ENCODE measurements around the gene DIPK1C.

Gene DIPK1C

DNA sequence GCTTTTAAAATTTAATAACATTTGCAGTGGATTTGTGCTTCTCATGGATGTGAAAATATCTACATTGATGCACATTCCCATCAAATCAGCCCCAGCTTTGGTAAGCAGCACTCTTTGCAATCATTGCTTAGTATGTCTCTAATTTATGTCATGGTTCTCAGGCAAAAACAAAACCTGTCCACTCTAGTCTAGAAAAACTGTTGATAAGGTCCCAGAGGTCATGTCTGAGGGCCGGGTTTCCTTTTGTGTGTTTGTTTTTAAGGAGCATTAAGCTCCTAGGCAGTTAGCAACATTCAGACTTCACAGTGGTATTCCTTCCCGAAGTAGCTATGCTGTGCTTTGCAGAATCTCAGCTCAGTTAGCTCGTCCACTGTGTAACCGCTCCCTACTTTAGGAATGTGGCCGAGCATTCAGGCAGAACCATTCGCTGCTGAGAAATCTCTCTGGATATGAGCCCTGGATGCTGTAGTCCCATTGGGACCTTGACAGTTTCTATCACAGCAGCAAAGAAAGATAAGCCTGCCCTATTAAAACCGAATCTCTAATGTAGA is 4.0 kb downstream of the DIPK1C start:
- no peaks in the 10 kb centered on the region for H3K4me1 ChIP-seq (ENCODE audit: control insufficient read depth in 1 of 2, insufficient read depth in 1 of 2, low read depth in 1 of 2, low read length in 1 of 2)
- H3K4me3 ChIP-seq (ENCODE audit: low read depth in 1 of 2, low read length in 1 of 2) = no peak overlapping the region
- no peaks in the 10 kb centered on the region for H3K9me3 ChIP-seq
- H3K36me3 ChIP-seq = no peaks in the 10 kb centered on the region
- TF ChIP-seq, protein P1, sequence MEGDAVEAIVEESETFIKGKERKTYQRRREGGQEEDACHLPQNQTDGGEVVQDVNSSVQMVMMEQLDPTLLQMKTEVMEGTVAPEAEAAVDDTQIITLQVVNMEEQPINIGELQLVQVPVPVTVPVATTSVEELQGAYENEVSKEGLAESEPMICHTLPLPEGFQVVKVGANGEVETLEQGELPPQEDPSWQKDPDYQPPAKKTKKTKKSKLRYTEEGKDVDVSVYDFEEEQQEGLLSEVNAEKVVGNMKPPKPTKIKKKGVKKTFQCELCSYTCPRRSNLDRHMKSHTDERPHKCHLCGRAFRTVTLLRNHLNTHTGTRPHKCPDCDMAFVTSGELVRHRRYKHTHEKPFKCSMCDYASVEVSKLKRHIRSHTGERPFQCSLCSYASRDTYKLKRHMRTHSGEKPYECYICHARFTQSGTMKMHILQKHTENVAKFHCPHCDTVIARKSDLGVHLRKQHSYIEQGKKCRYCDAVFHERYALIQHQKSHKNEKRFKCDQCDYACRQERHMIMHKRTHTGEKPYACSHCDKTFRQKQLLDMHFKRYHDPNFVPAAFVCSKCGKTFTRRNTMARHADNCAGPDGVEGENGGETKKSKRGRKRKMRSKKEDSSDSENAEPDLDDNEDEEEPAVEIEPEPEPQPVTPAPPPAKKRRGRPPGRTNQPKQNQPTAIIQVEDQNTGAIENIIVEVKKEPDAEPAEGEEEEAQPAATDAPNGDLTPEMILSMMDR (IDR thresholded peaks at IDR 0.05) = no peak
- H3K27me3 ChIP-seq = peaks cover 65% of the 10 kb centered on the region
- H3K27ac ChIP-seq = no peak overlapping the region

DNA sequence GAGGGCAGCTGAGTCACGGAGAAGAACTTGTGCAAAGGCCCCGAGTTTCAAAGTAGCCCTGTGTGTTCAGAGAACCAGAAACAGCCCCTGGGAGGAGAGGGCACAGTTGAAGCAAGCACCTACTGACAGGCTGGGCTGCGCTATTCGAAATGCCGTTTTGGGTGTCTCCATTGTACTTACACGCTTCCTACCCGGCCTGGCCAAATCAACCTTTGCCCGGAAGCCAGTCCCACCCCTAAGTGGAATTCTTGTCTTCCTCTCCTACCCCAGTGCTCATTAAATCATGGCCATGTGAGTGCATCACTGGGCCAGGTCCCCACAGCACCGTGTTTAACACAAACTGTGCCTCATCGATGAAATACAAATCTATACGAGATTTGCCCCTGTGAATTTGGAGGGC is 6.0 kb downstream of the DIPK1C start:
- H3K27ac ChIP-seq = no peak overlapping the region
- no peak overlapping the region for H3K4me3 ChIP-seq (ENCODE audit: low read depth in 1 of 2, low read length in 1 of 2)
- H3K36me3 ChIP-seq = no peaks in the 10 kb centered on the region
- no peaks in the 10 kb centered on the region for H3K9me3 ChIP-seq
- H3K4me1 ChIP-seq (ENCODE audit: control insufficient read depth in 1 of 2, insufficient read depth in 1 of 2, low read depth in 1 of 2, low read length in 1 of 2) = no peaks in the 10 kb centered on the region
- TF ChIP-seq, protein P1 (IDR thresholded peaks at IDR 0.05) = no peak
- peaks cover 45% of the 10 kb centered on the region for H3K27me3 ChIP-seq

DNA sequence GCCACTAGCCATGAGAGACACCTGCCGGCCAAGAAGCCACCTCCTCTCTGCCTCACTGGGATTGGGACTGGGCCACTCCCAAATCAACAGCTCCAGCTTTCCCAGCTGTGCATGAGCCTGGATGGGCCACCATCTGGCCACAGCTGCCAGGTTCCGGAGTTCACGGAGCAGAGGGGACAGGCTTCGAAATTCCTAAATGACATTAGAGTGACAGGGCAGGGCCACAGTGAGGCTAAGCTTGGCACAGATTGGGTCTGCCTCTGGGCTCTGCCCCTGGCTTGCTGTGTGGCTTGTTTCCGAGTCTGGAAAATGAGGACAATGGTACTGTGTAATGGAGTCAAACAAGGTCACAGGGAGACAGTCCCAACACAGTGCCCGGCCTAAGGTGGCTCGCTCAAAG is 6.5 kb downstream of the DIPK1C start:
- peaks cover 40% of the 10 kb centered on the region for H3K27me3 ChIP-seq
- no peak overlapping the region for H3K4me3 ChIP-seq (ENCODE audit: low read depth in 1 of 2, low read length in 1 of 2)
- TF ChIP-seq, protein P1 (IDR thresholded peaks at IDR 0.05) = no peak
- H3K36me3 ChIP-seq = no peaks in the 10 kb centered on the region
- H3K27ac ChIP-seq = no peak overlapping the region
- no peaks in the 10 kb centered on the region for H3K9me3 ChIP-seq
- no peaks in the 10 kb centered on the region for H3K4me1 ChIP-seq (ENCODE audit: control insufficient read depth in 1 of 2, insufficient read depth in 1 of 2, low read depth in 1 of 2, low read length in 1 of 2)

DNA sequence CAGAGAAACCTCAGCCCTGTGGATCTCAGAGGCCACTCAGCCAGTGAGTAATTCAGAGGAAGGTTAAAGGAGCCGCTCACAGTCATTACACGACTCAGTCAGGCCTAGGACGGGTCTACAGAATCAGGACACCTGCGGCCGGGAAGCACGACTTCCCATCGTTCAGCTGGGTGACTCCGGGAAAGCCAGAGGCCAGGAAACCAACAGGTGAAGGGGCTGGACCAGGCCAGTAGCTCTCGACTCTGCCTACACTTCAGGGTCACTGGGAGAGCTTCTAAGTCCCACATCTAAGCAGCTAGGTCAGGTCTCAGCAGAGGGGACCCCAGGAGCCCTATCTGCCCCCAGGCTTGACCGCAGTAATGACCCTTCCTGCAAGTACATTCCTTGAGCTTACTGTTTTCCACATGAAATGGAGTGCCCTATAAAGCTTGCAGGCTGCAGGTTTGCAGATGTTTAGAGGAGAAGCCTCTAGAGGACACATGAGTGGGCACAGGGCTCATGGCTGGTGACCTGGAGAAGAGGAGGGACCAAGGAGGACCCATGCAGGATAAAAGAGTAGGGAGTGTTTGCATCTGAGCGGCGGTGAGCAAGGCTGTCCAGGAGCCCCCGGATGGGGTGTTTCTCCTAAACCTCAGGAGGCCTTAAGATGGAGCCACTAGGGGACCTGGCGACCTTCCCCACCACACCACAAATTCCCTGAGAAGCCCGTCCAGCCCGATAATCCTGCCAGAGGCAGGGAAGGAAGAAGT is 9.5 kb downstream of the DIPK1C start:
- H3K4me3 ChIP-seq (ENCODE audit: low read depth in 1 of 2, low read length in 1 of 2) = no peak overlapping the region

DNA sequence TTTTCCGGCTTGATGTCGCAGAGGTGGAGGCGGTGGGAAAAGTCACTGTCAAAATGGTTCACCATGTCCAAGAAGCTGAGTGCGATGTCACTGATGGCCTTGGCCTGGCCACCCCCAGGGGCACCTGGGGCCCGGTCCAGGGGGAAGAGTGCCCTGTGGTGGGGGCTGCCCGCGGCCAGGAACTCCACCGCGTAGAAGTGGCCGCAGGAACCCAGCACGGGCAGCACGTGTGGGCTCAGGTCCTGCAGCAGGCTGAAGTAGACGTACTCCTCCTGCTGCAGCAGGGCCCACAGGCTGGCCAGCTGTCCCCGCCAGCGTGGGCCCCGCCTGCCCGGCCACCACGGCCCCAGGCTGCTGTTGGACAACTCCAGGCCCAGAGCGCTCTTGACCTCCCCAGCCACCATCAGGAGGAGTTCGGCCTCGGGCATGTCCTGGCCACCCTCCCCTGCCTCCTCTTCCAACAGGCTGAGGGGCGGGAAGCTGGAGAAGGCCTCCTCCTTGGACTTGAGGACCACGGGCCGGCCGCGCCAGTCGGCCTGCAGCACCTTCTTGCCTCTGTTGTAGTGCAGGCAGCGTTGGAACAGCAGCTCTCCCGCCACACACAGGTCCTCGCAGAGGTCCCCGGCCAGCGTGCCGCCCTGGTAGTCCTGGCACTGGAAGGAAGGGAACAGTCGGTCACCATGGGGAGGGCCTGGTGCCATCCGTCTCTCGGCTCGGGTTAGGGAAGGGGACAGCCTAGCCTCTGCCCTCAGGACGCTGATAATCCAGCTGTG is 10.3 kb downstream of the DIPK1C start:
- no peaks in the 10 kb centered on the region for H3K36me3 ChIP-seq
- no peaks in the 10 kb centered on the region for H3K9me3 ChIP-seq
- H3K27ac ChIP-seq = no peak overlapping the region
- no peaks in the 10 kb centered on the region for H3K4me1 ChIP-seq (ENCODE audit: control insufficient read depth in 1 of 2, insufficient read depth in 1 of 2, low read depth in 1 of 2, low read length in 1 of 2)
- peaks cover 4% of the 10 kb centered on the region for H3K27me3 ChIP-seq
- TF ChIP-seq, protein P1 (IDR thresholded peaks at IDR 0.05) = no peak
- H3K4me3 ChIP-seq (ENCODE audit: low read depth in 1 of 2, low read length in 1 of 2) = no peak overlapping the region

More for the DNA sequence above, 9.5 kb downstream of the DIPK1C start:
- TF ChIP-seq, protein P1 (IDR thresholded peaks at IDR 0.05) = no peak
- no peaks in the 10 kb centered on the region for H3K9me3 ChIP-seq
- no peaks in the 10 kb centered on the region for H3K4me1 ChIP-seq (ENCODE audit: control insufficient read depth in 1 of 2, insufficient read depth in 1 of 2, low read depth in 1 of 2, low read length in 1 of 2)
- peaks cover 11% of the 10 kb centered on the region for H3K27me3 ChIP-seq
- no peak overlapping the region for H3K27ac ChIP-seq
- H3K36me3 ChIP-seq = no peaks in the 10 kb centered on the region

Data from neutrophil (primary cell).